CD8-positive, alpha-beta memory T cell (primary cell): ENCODE results near the gene UBE2Q1. TPM values are rescaled to one million over a fixed set of nuclear protein-coding genes. Genes with fewer than 3 reads are reported as not detected.

ENCODE experiments used
- CTCF ChIA-PET: fragments of 350-600 bp; sonication (Branson Sonifier 250); formaldehyde crosslinking; loops from one replicate; lab custom pipeline; 2021; ENCODE audit warnings: antibody characterized with exemption; lab: Charles Lee
- POLR2A ChIA-PET: fragments of 350-600 bp; sonication (Branson Sonifier 250); formaldehyde crosslinking; loops from one replicate; lab custom pipeline; 2021; ENCODE audit warnings: antibody characterized with exemption; lab: Charles Lee
- DNase-seq, 5 donors: peaks; one replicate each; pipeline versions ENCODE4 v3.0.0 to v3.0.0-alpha.2; 2020 to 2022; ENCODE audit warnings: mixed read lengths in 1 of 5
- H3K27ac ChIP-seq: one replicate; pipeline ENCODE4 v1.7.0; 2013; ENCODE audit warnings: low read depth, mild to moderate bottlenecking, low read length, moderate library complexity
- H3K27me3 ChIP-seq: 2 replicates; pipeline ENCODE4 v1.7.0; 2013; ENCODE audit warnings: low read length, mild to moderate bottlenecking; ENCODE audit not compliant: insufficient read depth, poor library complexity, severe bottlenecking
- H3K36me3 ChIP-seq: 2 replicates; pipeline ENCODE4 v1.7.0; 2013; ENCODE audit warnings: mild to moderate bottlenecking, low read length, moderate library complexity; ENCODE audit not compliant: insufficient read depth
- H3K4me1 ChIP-seq: 2 replicates; pipeline ENCODE4 v1.7.0; 2013; ENCODE audit warnings: mild to moderate bottlenecking, low read length, moderate library complexity; ENCODE audit not compliant: insufficient read depth
- H3K4me3 ChIP-seq: 2 replicates; pipeline ENCODE4 v1.7.0; 2013; ENCODE audit warnings: mild to moderate bottlenecking, low read length
- H3K9me3 ChIP-seq: 2 replicates; pipeline ENCODE4 v1.7.0; 2013; ENCODE audit warnings: mild to moderate bottlenecking, low read length
- H3K27ac Mint-ChIP-seq, 8 donors: one replicate each; pipeline ENCODE4 v1.8.0; 2020 to 2021; ENCODE audit warnings: mixed read lengths in 8 of 8, mild to moderate bottlenecking in 6 of 8, inconsistent platforms in 3 of 8, moderate library complexity in 3 of 8
- H3K27me3 Mint-ChIP-seq, 2 donors: one replicate each; pipeline ENCODE4 v1.8.0; 2020 to 2021; ENCODE audit warnings: mixed read lengths in 2 of 2, mild to moderate bottlenecking in 1 of 2, moderate library complexity in 1 of 2
- H3K36me3 Mint-ChIP-seq, 3 donors: one replicate each; pipeline ENCODE4 v1.8.0; 2020 to 2021; ENCODE audit warnings: mixed read lengths in 3 of 3, inconsistent platforms in 1 of 3, mild to moderate bottlenecking in 1 of 3
- H3K4me1 Mint-ChIP-seq, 3 donors: one replicate each; pipeline ENCODE4 v1.8.0; 2020 to 2021; ENCODE audit warnings: mixed read lengths in 3 of 3, inconsistent platforms in 1 of 3, mild to moderate bottlenecking in 1 of 3
- H3K4me3 Mint-ChIP-seq, 7 donors: one replicate each; pipeline ENCODE4 v1.8.0; 2020 to 2021; ENCODE audit warnings: mixed read lengths in 7 of 7, mild to moderate bottlenecking in 6 of 7, moderate library complexity in 4 of 7, inconsistent platforms in 2 of 7
- H3K9me3 Mint-ChIP-seq, 5 donors: one replicate each; pipeline ENCODE4 v1.8.0; 2020 to 2022; ENCODE audit warnings: mixed read lengths in 5 of 5, mild to moderate bottlenecking in 3 of 5, moderate library complexity in 2 of 5, inconsistent platforms in 1 of 5
- polyA plus RNA-seq: library from polyadenylated mRNA; unstranded; fragments of 300-500 nt; fragmentation: Illumina TruSeq; gene quantifications from one replicate; pipeline ENCODE4 v1.2.3, GENCODE V29; 2021
- total RNA-seq, 2 experiments: library from RNA; stranded (reverse); gene quantifications; one replicate each; pipeline ENCODE4 v1.2.3, GENCODE V29; 2021

The UBE2Q1 gene
- total and polyA plus RNA-seq, 3 experiments from 2014 or later: 16.2 to 97.8 (median 83.8) TPM

GRCh38 chr1:154499446-154499845 lies 59.0 kb downstream of the UBE2Q1 start:
- POLR2A ChIA-PET: no interaction called here
- no peaks in the 10 kb centered on the region for H3K36me3 ChIP-seq
- DNase-seq: no peak
- Mint-ChIP-seq H3K4me3 (no peak overlapping the region), H3K36me3 (no peaks in the 10 kb centered on the region), H3K27me3 (peaks cover 27 to 45% of the 10 kb centered on the region in 2 donors), H3K9me3 (no peaks in the 10 kb centered on the region), H3K4me1 (peaks cover 15 to 19% (median 18%) of the 10 kb centered on the region in 3 donors), H3K27ac (no peak overlapping the region)
- H3K9me3 ChIP-seq: no peaks in the 10 kb centered on the region
- H3K27ac ChIP-seq: no peak overlapping the region
- no peak overlapping the region for H3K4me3 ChIP-seq
- CTCF ChIA-PET: no interaction called here
- peaks cover 25% of the 10 kb centered on the region for H3K4me1 ChIP-seq
- H3K27me3 ChIP-seq: peaks cover 19% of the 10 kb centered on the region

Other genes starting within 250 kb of the UBE2Q1 start
- not detected for gene AQP10, start 237.6 kb downstream of the UBE2Q1 start, total RNA-seq
- gene AQP10, start 237.6 kb downstream of the UBE2Q1 start, polyA plus RNA-seq: not detected
- gene ATP8B2, start 233.1 kb downstream of the UBE2Q1 start, total RNA-seq: 10 to 100 TPM; 71.7 to 72.8 TPM
- gene ATP8B2, start 233.1 kb downstream of the UBE2Q1 start, polyA plus RNA-seq: 69.9 TPM
- gene IL6R, start 153.3 kb downstream of the UBE2Q1 start, total RNA-seq: 1 to 10 TPM; 2.8 to 3.8 TPM
- gene IL6R, start 153.3 kb downstream of the UBE2Q1 start, polyA plus RNA-seq: 12.8 TPM
- not detected for gene TDRD10, start 56.4 kb downstream of the UBE2Q1 start, total RNA-seq
- gene TDRD10, start 56.4 kb downstream of the UBE2Q1 start, polyA plus RNA-seq: not detected
- not detected for gene SHE, start 56.2 kb downstream of the UBE2Q1 start, total RNA-seq
- not detected for gene SHE, start 56.2 kb downstream of the UBE2Q1 start, polyA plus RNA-seq
- not detected for gene CHRNB2, start 9.1 kb upstream of the UBE2Q1 start, total RNA-seq
- gene CHRNB2, start 9.1 kb upstream of the UBE2Q1 start, polyA plus RNA-seq: 0.16 TPM
- gene ADAR, start 49.5 kb upstream of the UBE2Q1 start, total RNA-seq: 100 to 1,000 TPM; 223 TPM
- gene ADAR, start 49.5 kb upstream of the UBE2Q1 start, polyA plus RNA-seq: 157 TPM